ENCODE data around the gene EIF4A3.
A peak's percentile ranks its signal among the peaks of the same experiment; 100 is the strongest.

Gene EIF4A3

GRCh38 chr17:80145076-80146075, 1.6 kb downstream of the EIF4A3 start:
- peaks cover 29% of the 10 kb centered on the region for H3K79me2 ChIP-seq (ENCODE audit: control insufficient read depth, insufficient read depth, low read length, poor library complexity)
- WGBS (ENCODE audit: extremely low coverage, insufficient coverage, insufficient read length), result no CpG with 5 or more reads among the region's 10 CpGs

GRCh38 chr17:80142929-80143328, 4.0 kb downstream of the EIF4A3 start:
- WGBS (ENCODE audit: extremely low coverage, insufficient coverage, insufficient read length), result no CpG with 5 or more reads among the region's 6 CpGs
- Histone ChIP-seq H3K4me2 (ENCODE audit: low read length) (no peak overlapping the region), H2BK120ac (ENCODE audit: insufficient read depth, low read length, poor library complexity) (no peak overlapping the region), H3K79me1 (ENCODE audit: low read length) (peaks cover 12% of the 10 kb centered on the region), H4K91ac (ENCODE audit: low read depth, low read length) (no peak overlapping the region), H4K8ac (ENCODE audit: low read depth, low read length) (no peak overlapping the region), H3K27ac (ENCODE audit: low read depth, low read length) (no peak overlapping the region), H3K36me3 (ENCODE audit: control insufficient read depth in 1 of 2, insufficient read depth in 2 of 2, low read length in 2 of 2) (peaks cover 45 to 46% of the 10 kb centered on the region in 2 experiments), H2BK12ac (ENCODE audit: low read length) (no peak overlapping the region), H3K79me2 (ENCODE audit: control insufficient read depth, insufficient read depth, low read length, poor library complexity) (peaks cover 25% of the 10 kb centered on the region), H3K9ac (ENCODE audit: low read length) (no peak overlapping the region), H2AK5ac (ENCODE audit: low read length) (no peak overlapping the region), H3K4ac (ENCODE audit: low read depth, low read length) (no peak overlapping the region), H2BK5ac (ENCODE audit: low read depth, low read length, poor library complexity) (no peak overlapping the region), H3K4me1 (ENCODE audit: control insufficient read depth in 1 of 2, insufficient read depth in 2 of 2, low read length in 2 of 2) (peaks cover 4 to 8% of the 10 kb centered on the region in 2 experiments), H3K18ac (ENCODE audit: low read length) (no peak overlapping the region), H3K23ac (ENCODE audit: low read length) (no peak overlapping the region), H2AFZ (ENCODE audit: insufficient read depth, low read length, poor library complexity) (no peak overlapping the region), H3K4me3 (ENCODE audit: low read depth, low read length) (no peak overlapping the region), H4K12ac (ENCODE audit: low read depth, low read length) (no peak overlapping the region), H3K9me3 (ENCODE audit: insufficient read depth, low read depth, low read length) (no peaks in the 10 kb centered on the region), H3K27me3 (ENCODE audit: insufficient read depth, low read length) (no peaks in the 10 kb centered on the region), H3K14ac (ENCODE audit: low read length) (no peak overlapping the region)
- peak in 1 of 2 donors; percentile 21 for DNase-seq

More at GRCh38 chr17:80145076-80146075, 1.6 kb downstream of the EIF4A3 start:
- no peak overlapping the region for H2BK12ac ChIP-seq (ENCODE audit: low read length)
- no peak overlapping the region for H2AK5ac ChIP-seq (ENCODE audit: low read length)
- no peak overlapping the region for H4K8ac ChIP-seq (ENCODE audit: low read depth, low read length)
- H3K27ac ChIP-seq (ENCODE audit: low read depth, low read length), result no peak overlapping the region
- H3K4me3 ChIP-seq (ENCODE audit: low read depth, low read length), result no peak overlapping the region
- H3K27me3 ChIP-seq (ENCODE audit: insufficient read depth, low read length), result no peaks in the 10 kb centered on the region
- peaks cover 26 to 27% of the 10 kb centered on the region in 2 experiments for H3K36me3 ChIP-seq (ENCODE audit: control insufficient read depth in 1 of 2, insufficient read depth in 2 of 2, low read length in 2 of 2)
- H3K23ac ChIP-seq (ENCODE audit: low read length), result peak overlapping the region; percentile 81
- H3K4me2 ChIP-seq (ENCODE audit: low read length), result peak overlapping the region; percentile 89
- no peak overlapping the region for H4K12ac ChIP-seq (ENCODE audit: low read depth, low read length)
- H2AFZ ChIP-seq (ENCODE audit: insufficient read depth, low read length, poor library complexity), result no peak overlapping the region
- H3K9ac ChIP-seq (ENCODE audit: low read length), result peak overlapping the region; percentile 8
- H3K9me3 ChIP-seq (ENCODE audit: insufficient read depth, low read depth, low read length), result peaks cover 2% of the 10 kb centered on the region
- peaks cover 14% of the 10 kb centered on the region for H3K79me1 ChIP-seq (ENCODE audit: low read length)
- H4K91ac ChIP-seq (ENCODE audit: low read depth, low read length), result no peak overlapping the region
- no peak overlapping the region for H2BK120ac ChIP-seq (ENCODE audit: insufficient read depth, low read length, poor library complexity)
- no peak overlapping the region for H3K14ac ChIP-seq (ENCODE audit: low read length)
- no peak overlapping the region for H3K18ac ChIP-seq (ENCODE audit: low read length)
- peak overlapping the region; percentile 94 for H3K4ac ChIP-seq (ENCODE audit: low read depth, low read length)
- peaks cover 10 to 12% of the 10 kb centered on the region in 2 experiments for H3K4me1 ChIP-seq (ENCODE audit: control insufficient read depth in 1 of 2, insufficient read depth in 2 of 2, low read length in 2 of 2)
- DNase-seq, result peak in 1 of 2 donors; percentile 27
- H2BK5ac ChIP-seq (ENCODE audit: low read depth, low read length, poor library complexity), result no peak overlapping the region

GRCh38 chr17:80141463-80142165, 5.3 kb downstream of the EIF4A3 start:
- Histone ChIP-seq H3K9me3 (ENCODE audit: insufficient read depth, low read depth, low read length) (no peaks in the 10 kb centered on the region), H4K12ac (ENCODE audit: low read depth, low read length) (no peak overlapping the region), H2AFZ (ENCODE audit: insufficient read depth, low read length, poor library complexity) (no peak overlapping the region), H2BK5ac (ENCODE audit: low read depth, low read length, poor library complexity) (no peak overlapping the region), H4K8ac (ENCODE audit: low read depth, low read length) (no peak overlapping the region), H3K27me3 (ENCODE audit: insufficient read depth, low read length) (no peaks in the 10 kb centered on the region), H3K9ac (ENCODE audit: low read length) (no peak overlapping the region), H3K4ac (ENCODE audit: low read depth, low read length) (no peak overlapping the region), H3K18ac (ENCODE audit: low read length) (no peak overlapping the region), H3K79me1 (ENCODE audit: low read length) (peaks cover under 1% of the 10 kb centered on the region), H3K36me3 (ENCODE audit: control insufficient read depth in 1 of 2, insufficient read depth in 2 of 2, low read length in 2 of 2) (peaks cover 54 to 57% of the 10 kb centered on the region in 2 experiments), H4K91ac (ENCODE audit: low read depth, low read length) (no peak overlapping the region), H2BK120ac (ENCODE audit: insufficient read depth, low read length, poor library complexity) (no peak overlapping the region), H3K4me3 (ENCODE audit: low read depth, low read length) (no peak overlapping the region), H3K79me2 (ENCODE audit: control insufficient read depth, insufficient read depth, low read length, poor library complexity) (peaks cover 15% of the 10 kb centered on the region), H3K14ac (ENCODE audit: low read length) (no peak overlapping the region), H3K4me1 (ENCODE audit: control insufficient read depth in 1 of 2, insufficient read depth in 2 of 2, low read length in 2 of 2) (peaks cover 4 to 8% of the 10 kb centered on the region in 2 experiments), H3K23ac (ENCODE audit: low read length) (no peak overlapping the region), H2AK5ac (ENCODE audit: low read length) (no peak overlapping the region), H2BK12ac (ENCODE audit: low read length) (no peak overlapping the region), H3K4me2 (ENCODE audit: low read length) (no peak overlapping the region), H3K27ac (ENCODE audit: low read depth, low read length) (no peak overlapping the region)
- peak in 1 of 2 donors; percentile 11 for DNase-seq
- no CpG with 5 or more reads among the region's 7 CpGs for WGBS (ENCODE audit: extremely low coverage, insufficient coverage, insufficient read length)

- Histone ChIP-seq H3K4me3 (ENCODE audit: low read depth, low read length) (no peak overlapping the region), H3K23ac (ENCODE audit: low read length) (no peak overlapping the region), H4K8ac (ENCODE audit: low read depth, low read length) (no peak overlapping the region), H4K91ac (ENCODE audit: low read depth, low read length) (no peak overlapping the region), H3K79me2 (ENCODE audit: control insufficient read depth, insufficient read depth, low read length, poor library complexity) (no peaks in the 10 kb centered on the region), H3K18ac (ENCODE audit: low read length) (no peak overlapping the region), H3K36me3 (ENCODE audit: control insufficient read depth in 1 of 2, insufficient read depth in 2 of 2, low read length in 2 of 2) (peaks cover 64 to 72% of the 10 kb centered on the region in 2 experiments), H3K79me1 (ENCODE audit: low read length) (no peaks in the 10 kb centered on the region), H3K9me3 (ENCODE audit: insufficient read depth, low read depth, low read length) (no peaks in the 10 kb centered on the region), H2BK120ac (ENCODE audit: insufficient read depth, low read length, poor library complexity) (no peak overlapping the region), H3K9ac (ENCODE audit: low read length) (no peak overlapping the region), H3K4ac (ENCODE audit: low read depth, low read length) (no peak overlapping the region), H2BK5ac (ENCODE audit: low read depth, low read length, poor library complexity) (no peak overlapping the region), H3K4me2 (ENCODE audit: low read length) (no peak overlapping the region), H3K4me1 (ENCODE audit: control insufficient read depth in 1 of 2, insufficient read depth in 2 of 2, low read length in 2 of 2) (no peaks in the 10 kb centered on the region), H4K12ac (ENCODE audit: low read depth, low read length) (no peak overlapping the region), H3K27ac (ENCODE audit: low read depth, low read length) (no peak overlapping the region), H3K27me3 (ENCODE audit: insufficient read depth, low read length) (no peaks in the 10 kb centered on the region), H3K14ac (ENCODE audit: low read length) (no peak overlapping the region), H2AK5ac (ENCODE audit: low read length) (no peak overlapping the region), H2AFZ (ENCODE audit: insufficient read depth, low read length, poor library complexity) (no peak overlapping the region), H2BK12ac (ENCODE audit: low read length) (no peak overlapping the region)
- no CpG with 5 or more reads among the region's 18 CpGs for WGBS (ENCODE audit: extremely low coverage, insufficient coverage, insufficient read length)
- peak in 1 of 2 donors; percentile 44 for DNase-seq
Observed at GRCh38 chr17:80138856-80139426, 8.0 kb downstream of the EIF4A3 start.

Data from trophoblast cell (in vitro differentiated cells and primary cell).